Stimulated activated CD4-positive, alpha-beta T cell treated with anti-CD3 and anti-CD28 coated beads, Interleukin-4, amount 100 ng/mL, for 24 hours (primary cell): ENCODE measurements around the gene HMCN1.
"Not testable (repeated sequence)": the region's sequence is repeated elsewhere in the genome, so short reads cannot be mapped to it uniquely, and the experiment has no call there.

Experiments used
- DNase-seq: peaks from one replicate; pipeline ENCODE4 v3.0.0-alpha.2; 2020

HMCN1 gene

GRCh38 chr1:186099336-186100104 is 365.3 kb downstream of the HMCN1 start:
- DNase-seq = no peak

GRCh38 chr1:186102107-186102506 is 367.9 kb downstream of the HMCN1 start:
- no peak for DNase-seq

GRCh38 chr1:186102547-186103148 is 368.5 kb downstream of the HMCN1 start:
- DNase-seq = no peak

GRCh38 chr1:186104459-186104858 is 370.3 kb downstream of the HMCN1 start:
- DNase-seq = no peak

- no peak for DNase-seq
Measured at GRCh38 chr1:186112280-186112679, 378.1 kb downstream of the HMCN1 start.

- no peak for DNase-seq
Measured at GRCh38 chr1:186113461-186113860, 379.3 kb downstream of the HMCN1 start.

GRCh38 chr1:186118724-186119123 is 384.5 kb downstream of the HMCN1 start:
- DNase-seq = no peak

- DNase-seq = no peak
Measured at GRCh38 chr1:186122837-186123236, 388.6 kb downstream of the HMCN1 start.

- no peak for DNase-seq
Measured at GRCh38 chr1:186125035-186125434, 390.8 kb downstream of the HMCN1 start.

GRCh38 chr1:186125511-186125910 is 391.3 kb downstream of the HMCN1 start:
- DNase-seq = no peak

GRCh38 chr1:186129758-186130157 is 395.6 kb downstream of the HMCN1 start:
- no peak for DNase-seq

GRCh38 chr1:186139115-186139514 is 404.9 kb downstream of the HMCN1 start:
- DNase-seq = no peak

- DNase-seq = no peak
Measured at GRCh38 chr1:186139701-186140100, 405.5 kb downstream of the HMCN1 start.

GRCh38 chr1:186142159-186142558 is 408.0 kb downstream of the HMCN1 start:
- no peak for DNase-seq

GRCh38 chr1:186142916-186143315 is 408.7 kb downstream of the HMCN1 start:
- no peak for DNase-seq

GRCh38 chr1:186143481-186143880 is 409.3 kb downstream of the HMCN1 start:
- DNase-seq = no peak

GRCh38 chr1:186144505-186144904 is 410.3 kb downstream of the HMCN1 start:
- no peak for DNase-seq

GRCh38 chr1:186146974-186147373 is 412.8 kb downstream of the HMCN1 start:
- no peak for DNase-seq

- no peak for DNase-seq
Measured at GRCh38 chr1:186149591-186149990, 415.4 kb downstream of the HMCN1 start.

- no peak for DNase-seq
Measured at GRCh38 chr1:186152227-186152619, 418.0 kb downstream of the HMCN1 start.

- no peak for DNase-seq
Measured at GRCh38 chr1:186152620-186153239, 418.5 kb downstream of the HMCN1 start.

GRCh38 chr1:186154651-186155050 is 420.5 kb downstream of the HMCN1 start:
- DNase-seq = no peak

- DNase-seq = no peak
Measured at GRCh38 chr1:186155594-186155993, 421.4 kb downstream of the HMCN1 start.

GRCh38 chr1:186162895-186163294 is 428.7 kb downstream of the HMCN1 start:
- DNase-seq = not testable (repeated sequence)
